HT-29 (cell line): Measurements from ENCODE around the gene MAP3K6. TPM values are rescaled to one million over a fixed set of nuclear protein-coding genes. Genes with fewer than 3 reads are reported as not detected.

Source experiments
- DNase-seq: peaks from one replicate; pipeline ENCODE4 v3.0.0-alpha.2; 2015; ENCODE audit warnings: low spot score
- total RNA-seq: library from RNA; depleted of rRNA; stranded (reverse); fragments of >200 nt; shearing (Covaris generic); gene quantifications from 2 replicates; pipeline ENCODE4 v1.2.3, GENCODE V29; 2014

Gene MAP3K6
- total RNA-seq, 1 experiment from 2014 or later = 17.0 TPM

- no peak for DNase-seq
Measured at GRCh38 chr1:27358038-27358927, 8.5 kb downstream of the MAP3K6 start.

GRCh38 chr1:27357281-27358037 lies 9.3 kb downstream of the MAP3K6 start:
- DNase-seq = peak; percentile 63

GRCh38 chr1:27356619-27357280 lies 10.0 kb downstream of the MAP3K6 start:
- DNase-seq = no peak

- DNase-seq = no peak
Measured at GRCh38 chr1:27356277-27356618, 10.5 kb downstream of the MAP3K6 start.

GRCh38 chr1:27355683-27356082 lies 11.1 kb downstream of the MAP3K6 start:
- DNase-seq = no peak

- no peak for DNase-seq
Measured at GRCh38 chr1:27353629-27354028, 13.1 kb downstream of the MAP3K6 start.

- DNase-seq = no peak
Measured at GRCh38 chr1:27353166-27353565, 13.6 kb downstream of the MAP3K6 start.

GRCh38 chr1:27351541-27352107 lies 15.1 kb downstream of the MAP3K6 start:
- DNase-seq = no peak

GRCh38 chr1:27350663-27351540 lies 15.9 kb downstream of the MAP3K6 start:
- no peak for DNase-seq

- peak; percentile 76 for DNase-seq
Measured at GRCh38 chr1:27349784-27350662, 16.7 kb downstream of the MAP3K6 start.

- peak; percentile 81 for DNase-seq
Measured at GRCh38 chr1:27348861-27349783, 17.6 kb downstream of the MAP3K6 start.

GRCh38 chr1:27346991-27347624 lies 19.7 kb downstream of the MAP3K6 start:
- no peak for DNase-seq

GRCh38 chr1:27346357-27346756 lies 20.4 kb downstream of the MAP3K6 start:
- DNase-seq = no peak

GRCh38 chr1:27345272-27345671 lies 21.5 kb downstream of the MAP3K6 start:
- DNase-seq = no peak

- DNase-seq = peak; percentile 39
Measured at GRCh38 chr1:27343639-27344025, 23.1 kb downstream of the MAP3K6 start.

GRCh38 chr1:27342778-27343638 lies 23.8 kb downstream of the MAP3K6 start:
- DNase-seq = peak; percentile 73

- peak; percentile 25 for DNase-seq
Measured at GRCh38 chr1:27342391-27342777, 24.4 kb downstream of the MAP3K6 start.
